OCI-LY7 (cell line): ENCODE results near the gene PSMD5. TPM values are rescaled to one million over a fixed set of nuclear protein-coding genes. Genes with fewer than 3 reads are reported as not detected.

Experiments used
- BruUV-seq: library from RNA; stranded (reverse); fragments of 400-500 nt; replicated peaks from 2 replicates; lab custom pipeline; 2021; lab: Mats Ljungman, UMichigan
- CTCF ChIA-PET: fragments of 300-600 bp; sonication (Branson Sonifier 250); formaldehyde crosslinking; loops from one replicate; lab custom pipeline; 2022; ENCODE audit warnings: antibody characterized with exemption; ENCODE audit not compliant: unreplicated experiment; lab: Charles Lee
- POLR2A ChIA-PET: fragments of 300-600 bp; sonication (Branson Sonifier 250); formaldehyde crosslinking; loops from one replicate; lab custom pipeline; 2022; ENCODE audit warnings: antibody characterized with exemption; lab: Charles Lee
- DNase-seq: peaks from one replicate; pipeline ENCODE4 v3.0.0-alpha.2; 2015; ENCODE audit warnings: low spot score
- H2AFZ ChIP-seq: fragments of 200-600 bp; sonication (generic), shearing (Covaris generic); 2 replicates; pipeline ENCODE4 v1.6.1; 2014; ENCODE audit warnings: mild to moderate bottlenecking, antibody characterized with exemption, low read length, moderate library complexity
- H3K27ac ChIP-seq: fragments of 200-600 bp; sonication (generic); 2 replicates; pipeline ENCODE4 v1.5.1; 2014; ENCODE audit warnings: mixed run types, low read depth, mild to moderate bottlenecking, moderate library complexity, low read length, inconsistent platforms; ENCODE audit not compliant: poor library complexity, severe bottlenecking
- H3K36me3 ChIP-seq: fragments of 200-600 bp; sonication (generic); 2 replicates; pipeline ENCODE4 v1.6.1; 2014; ENCODE audit warnings: mild to moderate bottlenecking, antibody characterized with exemption, low read length, moderate library complexity, mixed read lengths; ENCODE audit not compliant: insufficient read depth
- H3K4me1 ChIP-seq: fragments of 200-600 bp; sonication (generic); 2 replicates; pipeline ENCODE4 v1.5.1; 2014; ENCODE audit warnings: mild to moderate bottlenecking, low read length; ENCODE audit not compliant: insufficient read depth, poor library complexity, severe bottlenecking
- H3K4me2 ChIP-seq: fragments of 200-600 bp; sonication (generic); 2 replicates; pipeline ENCODE4 v1.6.1; 2014; ENCODE audit warnings: mild to moderate bottlenecking, low read length
- H3K4me3 ChIP-seq: fragments of 200-600 bp; sonication (generic); 2 replicates; pipeline ENCODE4 v1.5.1; 2014; ENCODE audit warnings: mild to moderate bottlenecking, low read depth, low read length; ENCODE audit not compliant: poor library complexity, severe bottlenecking
- H3K79me2 ChIP-seq: fragments of 200-600 bp; sonication (generic); 2 replicates; pipeline ENCODE4 v1.6.1; 2016; ENCODE audit warnings: low read depth, mild to moderate bottlenecking, low read length, moderate library complexity, mixed read lengths; ENCODE audit not compliant: insufficient read depth
- H3K9me2 ChIP-seq: fragments of 200-600 bp; sonication (generic); 2 replicates; pipeline ENCODE4 v1.6.1; 2016; ENCODE audit warnings: mild to moderate bottlenecking, low read length, mixed read lengths; ENCODE audit not compliant: insufficient read depth
- H3K9me3 ChIP-seq: fragments of 200-600 bp; sonication (generic); 2 replicates; pipeline ENCODE4 v1.6.1; 2014; ENCODE audit warnings: mild to moderate bottlenecking, mixed run types, low read length, mixed read lengths
- H4K20me1 ChIP-seq: fragments of 200-600 bp; sonication (generic); 2 replicates; pipeline ENCODE4 v1.6.1; 2014; ENCODE audit warnings: mild to moderate bottlenecking, antibody characterized with exemption, low read length, moderate library complexity, mixed read lengths; ENCODE audit not compliant: insufficient read depth
- CTCF ChIP-seq: fragments of 200-600 bp; sonication (generic); conservative IDR thresholded peaks from 2 replicates; pipeline ENCODE4 v1.5.1; 2014; ENCODE audit warnings: mild to moderate bottlenecking, antibody characterized with exemption, low read length, moderate library complexity, mixed read lengths
- EZH2phosphoT487 ChIP-seq: fragments of 200-600 bp; sonication (generic); IDR thresholded peaks from 2 replicates; pipeline ENCODE4 v1.6.1; 2018; ENCODE audit warnings: low read depth, borderline replicate concordance, mild to moderate bottlenecking, mixed run types, antibody characterized with exemption, low read length, moderate library complexity, mixed read lengths
- intact Hi-C: fragments of 100-400 bp; cut with micrococcal nuclease; formaldehyde crosslinking; loops from one replicate; pipeline ENCODE4 v1.10.0; 2022; ENCODE audit not compliant: unreplicated experiment
- total RNA-seq, 2 experiments: library from RNA; depleted of rRNA in 1 of 2; stranded (reverse); fragments of >200 nt in 1 of 2; shearing (Covaris generic) in 1 of 2; gene quantifications; 2 replicates each; pipeline ENCODE4 v1.2.3, GENCODE V29; 2014 to 2022

Gene PSMD5
- total RNA-seq, 2 experiments from 2014 or later, result 12.0 to 33.3 TPM

DNA sequence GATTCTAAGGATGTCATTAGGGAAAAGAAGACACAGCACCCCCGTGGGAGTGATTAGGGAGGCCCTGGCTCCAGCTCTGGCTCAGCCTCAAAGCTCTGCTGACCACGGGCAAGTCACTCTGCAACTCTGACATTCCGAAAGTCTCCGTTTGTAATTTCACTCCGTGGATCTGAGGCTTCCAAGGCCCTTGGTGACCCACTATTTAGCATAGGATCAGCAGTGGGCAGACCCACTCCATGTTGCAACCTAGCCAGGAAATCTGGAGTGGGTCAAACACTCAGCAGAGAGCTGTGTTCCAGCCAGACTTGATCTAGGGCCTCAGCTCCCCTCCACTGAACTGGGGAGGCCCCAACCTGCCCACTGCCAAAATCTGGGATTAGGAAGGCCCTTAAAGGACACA lies 22.5 kb upstream of the PSMD5 start:
- TF ChIP-seq EZH2phosphoT487 (no peak), CTCF (no peak)
- CTCF ChIA-PET, result no interaction called here

GRCh38 chr9:120864719-120865118 lies 22.0 kb upstream of the PSMD5 start:
- POLR2A ChIA-PET, result no interaction called here
- intact Hi-C loops, result no loop called here
- Histone ChIP-seq H4K20me1 (no peaks in the 10 kb centered on the region), H2AFZ (no peak overlapping the region), H3K9me3 (no peaks in the 10 kb centered on the region), H3K36me3 (peaks cover 91% of the 10 kb centered on the region), H3K9me2 (no peaks in the 10 kb centered on the region), H3K79me2 (no peaks in the 10 kb centered on the region), H3K4me1 (peaks cover 15% of the 10 kb centered on the region), H3K4me2 (no peak overlapping the region), H3K4me3 (no peak overlapping the region), H3K27ac (no peak overlapping the region)
- no TSS peak for BruUV-seq
- no peak for DNase-seq
- TF ChIP-seq EZH2phosphoT487 (no peak), CTCF (no peak)
- CTCF ChIA-PET, result no interaction called here

More for the DNA sequence above, 22.5 kb upstream of the PSMD5 start:
- BruUV-seq, result no TSS peak
- Histone ChIP-seq H3K9me3 (no peaks in the 10 kb centered on the region), H3K9me2 (no peaks in the 10 kb centered on the region), H2AFZ (no peak overlapping the region), H3K79me2 (no peaks in the 10 kb centered on the region), H3K4me1 (peaks cover 20% of the 10 kb centered on the region), H4K20me1 (no peaks in the 10 kb centered on the region), H3K27ac (no peak overlapping the region), H3K4me2 (no peak overlapping the region), H3K36me3 (peaks cover 91% of the 10 kb centered on the region), H3K4me3 (no peak overlapping the region)
- no peak for DNase-seq
- POLR2A ChIA-PET, result interaction anchor here (0.6 kb wide), 1 partner anchor 95 kb away, joined by 3 read pairs; no protein-coding TSS in a partner anchor
- intact Hi-C loops, result no loop called here

GRCh38 chr9:120863833-120864232 lies 21.1 kb upstream of the PSMD5 start:
- Histone ChIP-seq H3K4me1 (peaks cover 7% of the 10 kb centered on the region), H3K79me2 (no peaks in the 10 kb centered on the region), H4K20me1 (no peaks in the 10 kb centered on the region), H3K27ac (no peak overlapping the region), H3K4me2 (no peak overlapping the region), H3K4me3 (no peak overlapping the region), H3K36me3 (peaks cover 92% of the 10 kb centered on the region), H3K9me3 (no peaks in the 10 kb centered on the region), H2AFZ (no peak overlapping the region), H3K9me2 (no peaks in the 10 kb centered on the region)
- ChIA-PET CTCF (no interaction called here), POLR2A (interaction anchor here (0.5 kb wide), 1 partner anchor 20 kb away, joined by 5 read pairs; no protein-coding TSS in a partner anchor)
- BruUV-seq, result no TSS peak
- intact Hi-C loops, result no loop called here
- no peak for DNase-seq
- TF ChIP-seq EZH2phosphoT487 (no peak), CTCF (peak; percentile 55)
